K562 (cell line): ENCODE data around the gene DOCK1. TPM values are rescaled to one million over a fixed set of nuclear protein-coding genes. Genes with fewer than 3 reads are reported as not detected.

Source experiments
- ATAC-seq: fragments of 200-7000 bp; cut with Tn5 transposase; 3 replicates; pipeline ENCODE4 v1.9.1; 2020; ENCODE audit warnings: moderate library complexity
- BruUV-seq: library from RNA; stranded (reverse); fragments of 400-500 nt; replicated peaks from 2 replicates; lab custom pipeline; 2021; lab: Mats Ljungman, UMichigan
- CTCF ChIA-PET: fragments of 300-600 bp; formaldehyde crosslinking; extraction: SDS; loops from one replicate; lab custom pipeline; 2021; ENCODE audit warnings: low intra/inter-chr PET ratio; lab: Yijun Ruan, JAX
- POLR2A ChIA-PET: fragments of 300-600, 350-650 bp; sonication (Branson Sonifier 250); formaldehyde crosslinking; extraction: SDS; loops from one replicate; lab custom pipeline; 2021; ENCODE audit warnings: antibody characterized with exemption, inconsistent platforms; lab: Yijun Ruan, JAX
- DNase-seq, 4 experiments: peaks; one replicate each; pipeline versions ENCODE4 v3.0.0 to v3.0.0-alpha.2; 2011 to 2018; ENCODE audit warnings: low spot score in 3 of 4, mixed read lengths in 3 of 4; ENCODE audit errors: extremely low read depth in 1 of 4
- FAIRE-seq: peaks from 2 replicates; lab custom pipeline; 2011; peaks lifted over from hg19 to GRCh38; lab: Jason Lieb, UNC
- H2AFZ ChIP-seq: 2 replicates; pipeline ENCODE4 v1.6.0; 2011; ENCODE audit warnings: low read depth, low read length, control low read depth, inconsistent platforms
- H3K27ac ChIP-seq: fragments of 200-600 bp; 3 replicates; pipeline ENCODE4 v1.8.0; 2011; ENCODE audit warnings: low read depth, mild to moderate bottlenecking, control low read depth, inconsistent platforms, low read length, moderate library complexity, mixed read lengths; ENCODE audit errors: extremely low read depth
- H3K27me3 ChIP-seq, 2 experiments: fragments of 300-600 bp in 1 of 2; 2 replicates in 1 of 2; 3 replicates in 1 of 2; pipeline versions ENCODE4 v1.6.0 to v1.8.0; 2011; ENCODE audit warnings: inconsistent platforms in 2 of 2, low read length in 2 of 2, mild to moderate bottlenecking in 1 of 2, mixed read lengths in 1 of 2, moderate library complexity in 1 of 2; ENCODE audit not compliant: control insufficient read depth in 2 of 2, insufficient read depth in 2 of 2
- H3K36me3 ChIP-seq: fragments of 300-600 bp; 3 replicates; pipeline ENCODE4 v1.8.0; 2011; ENCODE audit warnings: mild to moderate bottlenecking, low read length, inconsistent platforms; ENCODE audit not compliant: control insufficient read depth, insufficient read depth
- H3K4me1 ChIP-seq, 2 experiments: fragments of 200-600 bp in 1 of 2; replicated peaks in 1 of 2; 2 replicates in 1 of 2; 3 replicates in 1 of 2; pipeline versions ENCODE4 v1.5.1 to v1.8.0; 2011; ENCODE audit warnings: inconsistent platforms in 2 of 2, low read length in 2 of 2, mild to moderate bottlenecking in 1 of 2, mixed read lengths in 1 of 2, moderate library complexity in 1 of 2; ENCODE audit not compliant: control insufficient read depth in 2 of 2, insufficient read depth in 2 of 2
- H3K4me2 ChIP-seq: 2 replicates; pipeline ENCODE4 v1.6.1; 2011; ENCODE audit warnings: low read length, control low read depth, inconsistent platforms, mixed read lengths; ENCODE audit not compliant: insufficient read depth
- H3K4me3 ChIP-seq: fragments of 200-600 bp; sonication (generic), shearing (Covaris generic); 2 replicates; pipeline ENCODE4 v1.5.1; 2016; ENCODE audit warnings: control low read depth, inconsistent platforms
- H3K79me2 ChIP-seq: fragments of 200-600 bp; 3 replicates; pipeline ENCODE4 v1.8.0; 2011; ENCODE audit warnings: low read length, inconsistent platforms; ENCODE audit not compliant: control insufficient read depth, insufficient read depth
- H3K9ac ChIP-seq, 2 experiments: 2 replicates each; pipeline versions ENCODE4 v1.6.0 to v1.6.1; 2011; ENCODE audit warnings: low read depth in 2 of 2, low read length in 2 of 2, control low read depth in 1 of 2, inconsistent platforms in 1 of 2, mild to moderate bottlenecking in 1 of 2, mixed read lengths in 1 of 2; ENCODE audit not compliant: insufficient read depth in 1 of 2
- H3K9me1 ChIP-seq: one replicate; pipeline ENCODE4 v1.6.0; 2011; ENCODE audit warnings: inconsistent platforms, mild to moderate bottlenecking, low read length, moderate library complexity; ENCODE audit not compliant: control insufficient read depth, insufficient read depth
- H3K9me3 ChIP-seq: replicated peaks from 2 replicates; pipeline ENCODE4 v1.5.1; 2011; ENCODE audit warnings: low read depth, low read length, inconsistent platforms; ENCODE audit not compliant: control insufficient read depth, insufficient read depth
- H4K20me1 ChIP-seq: replicated peaks from 2 replicates; pipeline ENCODE4 v1.6.1; 2011; ENCODE audit warnings: low read length, inconsistent platforms, mixed read lengths; ENCODE audit not compliant: control insufficient read depth, insufficient read depth
- ARID2 ChIP-seq: fragments of 450-650 bp; IDR thresholded peaks from 2 replicates; pipeline ENCODE4 v1.6.1; 2017; ENCODE audit warnings: antibody characterized with exemption, mild to moderate bottlenecking
- BDP1 ChIP-seq: IDR thresholded peaks from 3 replicates; pipeline ENCODE4 v1.6.1; 2011; ENCODE audit not compliant: insufficient read length, insufficient read depth
- HSF4 ChIP-seq: fragments of 250-450 bp; sonication (Bioruptor Pico); IDR thresholded peaks from 2 replicates; pipeline ENCODE4 v2.1.2; 2022; ENCODE audit warnings: mild to moderate bottlenecking, moderate library complexity, borderline replicate concordance
- POLR2A ChIP-seq: fragments of 450-650 bp; conservative IDR thresholded peaks from 2 replicates; pipeline ENCODE4 v1.6.1; 2016
- RBFOX2 ChIP-seq: fragments of 200-400 bp; formaldehyde crosslinking; IDR thresholded peaks from 2 replicates; pipeline ENCODE4 v1.6.1; 2017; ENCODE audit warnings: low read depth, mild to moderate bottlenecking, low read length, moderate library complexity
- RFX5 ChIP-seq: IDR thresholded peaks from 2 replicates; pipeline ENCODE4 v1.6.1; 2011; ENCODE audit warnings: low read depth, mild to moderate bottlenecking, improper control_type of control experiment, low read length
- ZNF551 ChIP-seq: fragments of 250-450 bp; sonication (Bioruptor Pico); IDR thresholded peaks from 2 replicates; pipeline ENCODE4 v1.5.0; 2021; ENCODE audit warnings: mild to moderate bottlenecking, moderate library complexity
- WGBS: fragments of 100-300 bp; shearing (Covaris generic); methylation state at CpG from one replicate; pipeline ENCODE4 v1.1.6; 2016; ENCODE audit warnings: low coverage, mixed read lengths; ENCODE audit not compliant: insufficient coverage; ENCODE audit errors: missing lambda C conversion rate; 5-methylcytosine and 5-hydroxymethylcytosine counted together
- in situ Hi-C: fragments of 300-500 bp; cut with MboI; formaldehyde crosslinking; loops from 4 replicates; pipeline ENCODE4 v1.15.0; 2018; ENCODE audit warnings: inconsistent platforms, mixed read lengths
- intact Hi-C: fragments of 100-400 bp; cut with micrococcal nuclease; formaldehyde crosslinking; loops from 2 replicates; pipeline ENCODE4 v1.14.2; 2022
- polyA plus RNA-seq, 8 experiments: library from polyadenylated mRNA; depleted of rRNA in 4 of 8; stranded (reverse) in 5 of 8; unstranded in 3 of 8; fragments of >200 nt; fragmentation: Nextera tagmentation in 2 of 8; fragmentation: Illumina TruSeq in 1 of 8; extraction: Ambion mirVana in 2 of 8; extraction: Trizol in 1 of 8; gene quantifications; 2 replicates each; pipeline versions ENCODE4 v1.2.1 to v1.2.3, GENCODE V29; 2011 to 2014; ENCODE audit warnings: inconsistent platforms in 1 of 8, missing spikeins in 1 of 8
- total RNA-seq, 7 experiments: library from RNA; depleted of rRNA in 6 of 7; stranded (reverse); fragments of >200 nt in 6 of 7; fragmentation: Illumina TruSeq in 2 of 7; extraction: Trizol in 2 of 7; gene quantifications; 2 replicates each; pipeline versions ENCODE4 v1.2.1 to v1.2.3, GENCODE V29; 2011 to 2021; ENCODE audit warnings: low replicate concordance in 1 of 7
- TF ChIP-seq, protein P1 (sequence below): sonication (generic); formaldehyde crosslinking; IDR thresholded peaks from 2 replicates; pipeline ENCODE4 v1.8.0; 2022; ENCODE audit warnings: mild to moderate bottlenecking, low read depth, missing genetic modification reagents

Gene DOCK1
- total and polyA plus RNA-seq, 9 of the 15 experiments (the other 6 are each of a cell fraction or from before 2014, with no cell fraction given) = 0.31 TPM; not detected in 8

DNA sequence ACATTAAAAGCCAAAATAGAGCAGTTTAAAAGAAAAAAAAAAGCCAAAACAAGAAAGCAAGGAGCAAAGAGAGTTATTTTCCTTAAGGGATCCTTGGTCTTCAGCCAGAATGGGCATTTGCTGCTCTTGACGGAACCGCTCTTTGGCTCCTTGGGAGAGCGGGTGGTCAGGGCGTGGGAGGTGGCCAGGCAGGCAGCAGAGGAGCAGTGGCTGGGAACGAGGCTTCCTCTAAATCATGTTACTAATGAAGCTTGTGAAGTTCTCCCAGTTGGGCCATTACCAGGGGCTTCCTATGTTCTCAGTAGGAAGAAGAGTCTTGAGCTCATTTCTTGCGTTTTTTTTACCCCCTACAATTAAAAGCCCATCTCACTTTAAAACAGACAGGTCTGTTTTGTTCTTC lies 116.6 kb downstream of the DOCK1 start:
- no peak overlapping the region for H3K4me3 ChIP-seq

More for the DNA sequence above, 116.6 kb downstream of the DOCK1 start:
- Histone ChIP-seq H3K4me1 (no peaks in the 10 kb centered on the region), H3K27me3 (no peaks in the 10 kb centered on the region), H3K36me3 (no peaks in the 10 kb centered on the region), H3K9me3 (no peaks in the 10 kb centered on the region), H2AFZ (no peak overlapping the region), H3K27ac (no peak overlapping the region), H3K4me2 (no peak overlapping the region), H4K20me1 (no peaks in the 10 kb centered on the region), H3K9me1 (no peaks in the 10 kb centered on the region), H3K79me2 (no peaks in the 10 kb centered on the region), H3K9ac (no peak overlapping the region)
- FAIRE-seq = no peak
- TF ChIP-seq POLR2A (no peak), ZNF551 (no peak), RBFOX2 (no peak), ARID2 (no peak), RFX5 (no peak), BDP1 (no peak), HSF4 (CRISPR knock-in tag) (no peak)
- TF ChIP-seq, protein P1, sequence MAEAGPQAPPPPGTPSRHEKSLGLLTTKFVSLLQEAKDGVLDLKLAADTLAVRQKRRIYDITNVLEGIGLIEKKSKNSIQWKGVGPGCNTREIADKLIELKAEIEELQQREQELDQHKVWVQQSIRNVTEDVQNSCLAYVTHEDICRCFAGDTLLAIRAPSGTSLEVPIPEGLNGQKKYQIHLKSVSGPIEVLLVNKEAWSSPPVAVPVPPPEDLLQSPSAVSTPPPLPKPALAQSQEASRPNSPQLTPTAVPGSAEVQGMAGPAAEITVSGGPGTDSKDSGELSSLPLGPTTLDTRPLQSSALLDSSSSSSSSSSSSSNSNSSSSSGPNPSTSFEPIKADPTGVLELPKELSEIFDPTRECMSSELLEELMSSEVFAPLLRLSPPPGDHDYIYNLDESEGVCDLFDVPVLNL = no peak
- intact Hi-C loops (no loop called here), in situ Hi-C loops (no loop called here)
- WGBS = 0% methylated on average over 2 of the region's 6 CpGs
- no peak for DNase-seq
- no TSS peak for BruUV-seq
- ChIA-PET POLR2A (interaction anchor here (1.1 kb wide), 1 partner anchor 10 kb away, joined by 4 read pairs; no protein-coding TSS in a partner anchor), CTCF (no interaction called here)
- no peak for ATAC-seq
